ENCODE measurements around the gene CLDN1. TPM values are rescaled to one million over a fixed set of nuclear protein-coding genes. Genes with fewer than 3 reads are reported as not detected.

CLDN1 gene
- total and polyA plus RNA-seq, 2 of the 4 experiments (the other 2 are of a cell fraction) = 4.7 to 7.3 TPM

GRCh38 chr3:190356246-190356645 lies 34.0 kb upstream of the CLDN1 start:
- H3K4me2 ChIP-seq (ENCODE audit: low read depth, low read length) = no peak overlapping the region
- peaks cover 3% of the 10 kb centered on the region; the same call in 1 of the 2 replicates for H3K9me3 ChIP-seq (ENCODE audit: control insufficient read depth, insufficient read depth, low read length)
- no peak overlapping the region for H2BK20ac ChIP-seq (ENCODE audit: low read depth, low read length)
- H2BK120ac ChIP-seq (ENCODE audit: low read depth, low read length) = no peak overlapping the region
- H3K56ac ChIP-seq (ENCODE audit: extremely low read depth, insufficient read depth, low read length) = no peak overlapping the region
- no peak overlapping the region for H4K5ac ChIP-seq (ENCODE audit: low read depth, low read length)
- intact Hi-C loops (cut with micrococcal nuclease) (no loop called here), dilution Hi-C loops (cut with HindIII; ENCODE audit: low sequenced_read_pairs, unreplicated experiment) (no loop called here), in situ Hi-C loops (cut with MboI; ENCODE audit: low sequenced_read_pairs) (no loop called here)
- H3K9me1 ChIP-seq (ENCODE audit: insufficient read depth, low read length) = no peaks in the 10 kb centered on the region
- H2BK15ac ChIP-seq (ENCODE audit: low read depth, low read length) = no peak overlapping the region
- no peak overlapping the region for H2BK5ac ChIP-seq (ENCODE audit: low read depth, low read length, poor library complexity, severe bottlenecking)
- H3K4ac ChIP-seq (ENCODE audit: low read depth, low read length) = no peak overlapping the region
- no peaks in the 10 kb centered on the region for H3K36me3 ChIP-seq (ENCODE audit: control insufficient read depth, insufficient read depth, low read length)
- H3K14ac ChIP-seq (replicated peaks; ENCODE audit: low read depth, low read length) = no peak overlapping the region
- peaks cover 2% of the 10 kb centered on the region; the same call in 1 of the 2 replicates for H3K4me1 ChIP-seq (ENCODE audit: control insufficient read depth, insufficient read depth, low read length)
- CTCF ChIA-PET = no interaction called here
- ATAC-seq (ENCODE audit: low read depth) (no peak), DNase-seq (no peak)
- no peaks in the 10 kb centered on the region for H4K20me1 ChIP-seq (ENCODE audit: insufficient read depth, low read length)
- H4K8ac ChIP-seq (ENCODE audit: low read depth in 2 of 2, low read length in 2 of 2) = no peak overlapping the region
- no peak overlapping the region for H3K4me3 ChIP-seq (ENCODE audit: insufficient read depth, low read depth, low read length)
- no peaks in the 10 kb centered on the region for H3K27me3 ChIP-seq (ENCODE audit: control insufficient read depth, insufficient read depth, low read length)
- H3K23ac ChIP-seq (ENCODE audit: low read depth, low read length) = no peak overlapping the region
- BruUV-seq (replicated peaks) = no TSS peak
- no peak overlapping the region for H2AFZ ChIP-seq (replicated peaks; ENCODE audit: low read length, poor library complexity)
- H3K18ac ChIP-seq (ENCODE audit: low read depth, low read length) = no peak overlapping the region
- H2AK9ac ChIP-seq (replicated peaks; ENCODE audit: low read depth, low read length, poor library complexity) = no peak overlapping the region
- no peak overlapping the region for H2AK5ac ChIP-seq (ENCODE audit: low read depth, low read length)
- no peak overlapping the region for H3K9ac ChIP-seq (ENCODE audit: low read depth, low read length)
- POLR2A ChIA-PET (ENCODE audit: unreplicated experiment) = no interaction called here
- no peak overlapping the region for H4K91ac ChIP-seq (ENCODE audit: insufficient read depth, low read depth, low read length)
- no peak overlapping the region for H3K27ac ChIP-seq (ENCODE audit: insufficient read depth, low read length)
- no peaks in the 10 kb centered on the region for H3K79me1 ChIP-seq (ENCODE audit: low read depth in 1 of 2, low read length in 2 of 2)
- no peak for TF ChIP-seq CHD1 (IDR thresholded peaks at IDR 0.05; ENCODE audit: low read depth, low read length)
- TF ChIP-seq MXI1 (IDR thresholded peaks at IDR 0.05; ENCODE audit: borderline replicate concordance, low read depth, low read length) = no peak
- TF ChIP-seq CEBPB (IDR thresholded peaks at IDR 0.05; ENCODE audit: low read depth, low read length) = no peak
- TF ChIP-seq BHLHE40 (IDR thresholded peaks at IDR 0.05; ENCODE audit: low read depth, low read length) = no peak
- no peak for TF ChIP-seq POLR2A (IDR thresholded peaks at IDR 0.05; ENCODE audit: low read depth, low read length)
- TF ChIP-seq RFX5 (IDR thresholded peaks at IDR 0.05; ENCODE audit: low read depth, low read length) = no peak
- no peak for TF ChIP-seq RAD21 (IDR thresholded peaks at IDR 0.05; ENCODE audit: low read length)
- no peak for TF ChIP-seq ELK1 (IDR thresholded peaks at IDR 0.05; ENCODE audit: borderline replicate concordance, low read depth, low read length)
- TF ChIP-seq MAZ (IDR thresholded peaks at IDR 0.05; ENCODE audit: borderline replicate concordance, low read depth, low read length) = no peak
- TF ChIP-seq NFE2L2 (IDR thresholded peaks at IDR 0.05; ENCODE audit: low read depth, low read length) = no peak

All from IMR-90 (cell line).